HG03565 (cell line): ENCODE data around the gene PLS3.

ENCODE experiments used
- ATAC-seq: cut with Tn5 transposase; IDR thresholded peaks from one replicate; pipeline ENCODE4 v1.9.1; 2021; ENCODE audit warnings: mild to moderate bottlenecking, moderate library complexity; ENCODE audit not compliant: unreplicated experiment

The PLS3 gene

DNA sequence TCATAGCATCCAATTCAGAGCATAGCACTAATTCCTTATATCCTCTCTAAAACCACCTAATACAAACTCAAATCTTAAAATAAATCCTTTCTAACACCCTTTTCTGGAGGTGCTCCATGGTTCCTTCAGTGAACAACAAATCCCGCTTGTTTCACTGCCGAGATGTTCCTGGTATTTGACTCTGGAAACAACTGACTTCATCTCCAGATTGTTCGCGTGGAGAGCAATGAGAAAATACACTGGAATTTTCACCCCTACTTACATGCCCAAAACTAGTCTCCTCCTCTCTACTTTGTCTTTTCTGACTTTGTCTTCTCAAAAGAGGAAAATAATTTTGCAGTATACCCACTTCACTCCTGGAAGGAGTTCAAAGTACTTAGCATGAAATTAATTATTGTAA is 129.0 kb downstream of the PLS3 start:
- ATAC-seq: no peak

DNA sequence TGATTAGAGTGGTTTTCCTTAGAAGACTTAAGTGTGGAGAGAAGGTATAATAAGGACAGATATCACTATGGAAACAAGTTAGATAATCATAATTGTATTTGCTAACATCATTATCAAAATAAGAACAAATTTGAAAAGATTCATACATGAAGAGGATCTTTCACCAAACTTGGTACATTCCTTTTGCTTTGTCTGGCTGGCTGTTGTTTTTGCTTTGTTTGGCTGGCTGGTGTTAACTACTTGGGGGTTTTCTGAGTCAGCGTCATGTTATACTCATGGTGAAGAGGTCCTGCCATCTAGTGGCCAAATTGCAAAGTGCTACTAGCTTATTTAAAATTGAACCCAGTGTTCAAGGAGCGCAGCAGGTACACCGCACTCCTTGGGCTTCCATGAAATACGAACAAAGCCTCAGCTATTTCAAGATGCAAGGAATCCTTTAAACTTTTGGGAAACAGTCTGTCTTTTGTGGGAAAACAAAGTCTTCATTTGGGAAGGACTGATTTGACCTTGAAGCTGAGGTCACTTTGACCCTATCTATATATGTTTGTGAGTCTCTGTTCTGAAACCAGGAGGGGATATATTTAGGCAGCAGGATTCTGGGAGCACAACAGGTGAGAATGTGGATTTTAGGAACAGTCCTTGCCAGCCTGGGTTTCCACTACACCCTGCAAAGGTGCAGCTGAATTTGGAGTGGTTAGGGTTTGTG is 129.7 kb downstream of the PLS3 start:
- peak; percentile 94 for ATAC-seq

DNA sequence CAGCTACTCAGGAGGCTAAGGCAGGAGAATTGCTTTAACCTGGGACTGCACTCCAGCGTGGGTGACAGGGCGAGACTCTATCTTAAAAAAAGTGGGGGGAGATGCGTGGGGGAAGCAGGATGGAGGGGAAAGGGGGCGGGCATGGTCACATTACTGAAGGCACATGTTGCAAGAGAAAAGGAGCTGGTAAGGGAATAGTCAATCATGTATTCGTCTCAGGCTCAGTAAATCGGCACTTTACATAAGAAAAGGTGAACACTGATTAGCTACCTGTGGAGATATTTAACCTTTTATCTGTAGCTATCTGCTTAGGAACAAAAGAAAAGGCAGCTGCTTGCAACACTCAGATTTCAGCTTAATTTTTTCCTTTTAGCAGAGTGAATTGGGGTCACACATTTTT is 132.5 kb downstream of the PLS3 start:
- ATAC-seq: no peak

DNA sequence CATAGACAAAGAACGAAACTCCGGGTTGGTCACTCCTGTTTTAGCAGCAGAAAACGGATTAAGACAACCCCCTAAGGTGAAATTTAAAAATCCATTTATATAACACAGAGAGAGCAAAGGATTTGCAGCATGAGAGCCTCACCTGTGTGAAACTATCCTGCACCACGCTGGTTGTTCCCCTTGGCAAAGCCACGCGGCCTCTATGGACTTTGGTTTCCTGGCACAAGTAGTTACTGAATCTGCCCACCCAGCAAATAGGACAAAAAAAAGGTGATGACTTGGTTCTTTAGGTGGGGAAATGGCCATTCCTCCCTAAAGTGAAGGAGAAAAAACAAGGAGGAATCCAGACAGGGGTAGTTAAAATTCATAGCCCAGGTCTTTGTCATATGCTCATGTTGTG is 133.1 kb downstream of the PLS3 start:
- ATAC-seq: no peak

DNA sequence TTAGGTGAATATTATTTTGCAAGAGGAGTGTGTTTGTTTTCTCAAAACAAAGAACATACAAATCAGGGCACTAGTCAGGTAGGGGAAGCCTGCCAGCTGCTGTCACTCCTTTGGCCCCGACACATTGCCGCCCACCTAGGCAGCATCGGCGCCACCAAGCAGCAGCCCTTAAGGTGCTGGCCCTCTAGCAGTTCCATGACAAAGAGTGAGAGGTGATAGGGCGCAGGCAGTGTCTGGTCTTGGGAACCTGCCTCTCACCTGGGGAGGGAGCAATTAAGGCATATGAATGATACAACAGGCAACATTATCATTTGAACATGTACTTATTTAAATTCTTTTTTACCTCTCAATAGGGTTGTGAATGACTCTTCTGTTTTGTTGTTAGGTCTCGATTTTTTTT is 135.1 kb downstream of the PLS3 start:
- ATAC-seq: no peak

DNA sequence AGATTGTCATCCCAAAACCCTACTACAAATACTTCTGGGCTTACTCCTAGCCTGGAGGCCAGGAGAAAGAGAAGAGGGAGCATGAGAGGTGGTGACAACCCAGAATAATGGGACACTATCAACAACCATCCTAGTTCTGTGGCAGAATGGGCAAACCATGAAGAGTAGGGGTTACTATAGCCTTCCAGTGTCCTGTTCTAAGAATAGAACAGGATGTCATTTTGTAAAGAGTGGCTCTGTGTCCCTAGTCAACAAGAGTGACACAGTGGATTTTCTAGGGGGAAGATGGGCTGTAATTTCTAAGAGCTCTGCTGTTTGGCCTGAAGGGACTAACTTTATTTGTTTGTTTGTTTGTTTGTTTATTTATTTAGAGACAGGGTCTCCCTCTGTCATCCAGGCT is 136.0 kb downstream of the PLS3 start:
- no peak for ATAC-seq

DNA sequence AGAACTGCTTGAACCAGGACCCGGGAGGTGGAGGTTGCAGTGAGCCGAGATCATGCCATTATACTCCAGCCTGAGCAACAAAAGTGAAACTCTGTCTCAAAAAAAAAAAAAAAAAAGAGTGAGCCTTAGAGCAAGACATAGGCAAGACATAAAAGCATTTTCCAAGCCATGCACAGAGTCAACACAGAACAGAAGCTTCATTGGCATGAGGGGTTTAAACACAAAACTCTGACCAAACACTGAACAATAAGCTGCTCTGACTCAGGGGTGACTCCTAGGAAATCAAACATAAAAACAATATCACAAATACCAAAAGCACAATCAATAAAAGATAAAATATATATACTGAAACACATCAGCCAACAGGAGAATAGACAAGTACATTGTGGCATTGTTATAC is 136.8 kb downstream of the PLS3 start:
- ATAC-seq: no peak
